GM12892 (cell line): ENCODE measurements around the gene RBCK1.
"Not testable (repeated sequence)": the region's sequence is repeated elsewhere in the genome, so short reads cannot be mapped to it uniquely, and the experiment has no call there.

Experiments used
- DNase-seq: peaks from one replicate; pipeline ENCODE4 v3.0.0; 2011; ENCODE audit not compliant: insufficient read length
- FAIRE-seq: peaks from 2 replicates; lab custom pipeline; 2011; peaks lifted over from hg19 to GRCh38; lab: Jason Lieb, UNC
- POLR2A ChIP-seq: IDR thresholded peaks from 2 replicates; pipeline ENCODE4 v1.6.1; 2011; ENCODE audit warnings: low read depth, low read length, control low read depth
- POLR2AphosphoS5 ChIP-seq: IDR thresholded peaks from 2 replicates; pipeline ENCODE4 v1.6.1; 2011; ENCODE audit warnings: low read depth, low read length, control low read depth
- TAF1 ChIP-seq: IDR thresholded peaks from 2 replicates; pipeline ENCODE4 v1.6.1; 2011; ENCODE audit warnings: low read depth, mild to moderate bottlenecking, control low read depth, low read length, borderline replicate concordance

Gene RBCK1

DNA sequence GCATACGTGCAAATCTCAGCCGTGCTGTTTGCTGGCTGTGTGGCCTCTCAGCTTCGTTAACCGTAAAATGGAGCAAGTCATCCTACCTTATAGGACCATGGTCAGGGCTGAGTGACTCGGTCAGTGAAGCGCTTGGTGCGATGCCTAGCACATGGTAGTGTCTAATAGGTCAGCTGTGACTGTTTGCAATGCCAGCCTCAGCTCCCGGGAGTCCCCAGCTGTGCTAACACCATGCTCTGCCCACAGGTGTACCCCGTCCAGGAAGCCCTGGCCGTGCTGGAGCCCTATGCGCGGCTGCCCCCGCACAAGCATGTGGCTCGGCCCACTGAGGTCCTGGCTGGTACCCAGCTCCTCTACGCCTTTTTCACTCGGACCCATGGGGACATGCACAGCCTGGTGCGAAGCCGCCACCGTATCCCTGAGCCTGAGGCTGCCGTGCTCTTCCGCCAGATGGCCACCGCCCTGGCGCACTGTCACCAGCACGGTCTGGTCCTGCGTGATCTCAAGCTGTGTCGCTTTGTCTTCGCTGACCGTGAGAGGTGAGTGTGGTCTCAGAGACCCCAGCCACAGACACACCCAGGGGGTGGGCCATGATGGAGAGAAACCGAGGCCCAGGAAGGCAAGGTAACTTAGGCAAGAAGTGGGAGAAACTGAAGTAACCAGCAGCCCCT is 16.9 kb upstream of the RBCK1 start:
- no peak for FAIRE-seq

DNA sequence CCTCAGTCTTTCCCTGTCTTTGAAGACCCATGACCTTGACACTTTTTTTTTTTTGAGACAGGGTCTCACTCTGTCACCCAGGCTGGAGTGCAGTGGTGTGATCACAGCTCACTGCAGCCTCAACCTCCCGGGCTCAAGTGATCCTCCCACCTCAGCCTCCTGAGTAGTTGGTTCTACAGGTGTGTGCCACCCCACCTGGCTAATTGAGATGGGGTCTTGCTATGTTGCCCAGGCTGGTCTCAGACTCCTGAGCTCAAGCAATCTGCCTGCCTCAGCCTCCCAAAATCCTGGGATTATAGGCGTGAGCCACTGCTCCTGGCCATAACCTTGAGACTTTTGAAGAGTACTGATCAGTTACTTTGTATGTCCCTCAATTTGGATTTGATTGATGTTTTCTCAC is 14.8 kb upstream of the RBCK1 start:
- not testable (repeated sequence) for DNase-seq, FAIRE-seq

More for the DNA sequence above, 16.9 kb upstream of the RBCK1 start:
- no peak for DNase-seq
- no peak for TF ChIP-seq POLR2A
- TF ChIP-seq TAF1 = no peak
- no peak for TF ChIP-seq POLR2AphosphoS5

DNA sequence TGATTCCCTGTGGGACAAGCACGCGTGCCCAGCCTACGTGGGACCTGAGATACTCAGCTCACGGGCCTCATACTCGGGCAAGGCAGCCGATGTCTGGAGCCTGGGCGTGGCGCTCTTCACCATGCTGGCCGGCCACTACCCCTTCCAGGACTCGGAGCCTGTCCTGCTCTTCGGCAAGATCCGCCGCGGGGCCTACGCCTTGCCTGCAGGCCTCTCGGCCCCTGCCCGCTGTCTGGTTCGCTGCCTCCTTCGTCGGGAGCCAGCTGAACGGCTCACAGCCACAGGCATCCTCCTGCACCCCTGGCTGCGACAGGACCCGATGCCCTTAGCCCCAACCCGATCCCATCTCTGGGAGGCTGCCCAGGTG is 11.9 kb upstream of the RBCK1 start:
- TF ChIP-seq POLR2A (no peak), TAF1 (no peak), POLR2AphosphoS5 (no peak)
- DNase-seq (no peak), FAIRE-seq (no peak)

DNA sequence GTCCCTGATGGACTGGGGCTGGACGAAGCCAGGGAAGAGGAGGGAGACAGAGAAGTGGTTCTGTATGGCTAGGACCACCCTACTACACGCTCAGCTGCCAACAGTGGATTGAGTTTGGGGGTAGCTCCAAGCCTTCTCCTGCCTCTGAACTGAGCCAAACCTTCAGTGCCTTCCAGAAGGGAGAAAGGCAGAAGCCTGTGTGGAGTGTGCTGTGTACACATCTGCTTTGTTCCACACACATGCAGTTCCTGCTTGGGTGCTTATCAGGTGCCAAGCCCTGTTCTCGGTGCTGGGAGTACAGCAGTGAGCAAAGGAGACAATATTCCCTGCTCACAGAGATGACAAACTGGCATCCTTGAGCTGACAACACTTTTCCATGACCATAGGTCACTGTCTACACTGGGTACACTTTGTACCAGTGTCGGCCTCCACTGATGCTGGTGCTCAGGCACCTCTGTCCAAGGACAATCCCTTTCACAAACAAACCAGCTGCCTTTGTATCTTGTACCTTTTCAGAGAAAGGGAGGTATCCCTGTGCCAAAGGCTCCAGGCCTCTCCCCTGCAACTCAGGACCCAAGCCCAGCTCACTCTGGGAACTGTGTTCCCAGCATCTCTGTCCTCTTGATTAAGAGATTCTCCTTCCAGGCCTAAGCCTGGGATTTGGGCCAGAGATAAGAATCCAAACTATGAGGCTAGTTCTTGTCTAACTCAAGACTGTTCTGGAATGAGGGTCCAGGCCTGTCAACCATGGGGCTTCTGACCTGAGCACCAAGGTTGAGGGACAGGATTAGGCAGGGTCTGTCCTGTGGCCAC is 11.3 kb upstream of the RBCK1 start:
- DNase-seq (no peak), FAIRE-seq (no peak)
- TF ChIP-seq TAF1 (no peak), POLR2A (no peak), POLR2AphosphoS5 (no peak)

DNA sequence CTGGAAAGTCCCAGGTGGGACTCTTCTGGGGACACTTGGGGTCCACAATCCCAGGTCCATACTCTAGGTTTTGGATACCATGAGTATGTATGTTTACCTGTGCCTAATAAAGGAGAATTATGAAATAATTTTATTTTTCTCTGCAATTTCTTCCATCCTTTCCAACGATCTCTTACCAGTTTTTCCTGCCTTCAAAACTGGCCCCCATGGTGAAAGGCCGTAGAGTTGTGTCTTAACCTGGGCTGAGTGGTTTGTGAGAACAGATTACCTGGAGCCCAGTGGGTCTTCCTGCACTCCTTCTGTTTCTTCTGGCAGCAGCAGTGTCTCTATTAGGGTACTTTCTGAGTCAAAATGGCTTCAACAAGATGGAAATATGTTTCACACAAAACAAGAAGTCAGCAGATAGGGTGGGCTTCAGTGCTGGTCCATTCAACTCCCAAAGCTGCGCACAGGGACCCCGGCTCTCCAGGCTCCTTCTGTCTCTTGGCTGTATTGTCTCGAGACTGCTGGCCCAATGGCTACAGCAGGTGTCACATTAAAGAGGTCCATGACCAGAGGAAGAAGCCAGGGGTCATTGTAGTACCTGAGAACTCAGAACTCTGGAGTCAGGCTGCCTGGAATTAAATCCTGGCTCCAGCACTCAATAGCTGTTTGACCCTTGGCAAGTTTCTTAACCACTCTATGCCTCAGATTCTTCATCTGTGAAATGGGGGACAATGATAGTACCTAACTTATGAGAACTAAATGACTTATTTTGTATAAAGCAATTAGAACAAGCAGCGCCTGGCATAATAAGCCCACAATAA is 10.5 kb upstream of the RBCK1 start:
- no peak for DNase-seq
- no peak for FAIRE-seq
- TF ChIP-seq POLR2A = no peak
- TF ChIP-seq TAF1 = no peak
- TF ChIP-seq POLR2AphosphoS5 = no peak

DNA sequence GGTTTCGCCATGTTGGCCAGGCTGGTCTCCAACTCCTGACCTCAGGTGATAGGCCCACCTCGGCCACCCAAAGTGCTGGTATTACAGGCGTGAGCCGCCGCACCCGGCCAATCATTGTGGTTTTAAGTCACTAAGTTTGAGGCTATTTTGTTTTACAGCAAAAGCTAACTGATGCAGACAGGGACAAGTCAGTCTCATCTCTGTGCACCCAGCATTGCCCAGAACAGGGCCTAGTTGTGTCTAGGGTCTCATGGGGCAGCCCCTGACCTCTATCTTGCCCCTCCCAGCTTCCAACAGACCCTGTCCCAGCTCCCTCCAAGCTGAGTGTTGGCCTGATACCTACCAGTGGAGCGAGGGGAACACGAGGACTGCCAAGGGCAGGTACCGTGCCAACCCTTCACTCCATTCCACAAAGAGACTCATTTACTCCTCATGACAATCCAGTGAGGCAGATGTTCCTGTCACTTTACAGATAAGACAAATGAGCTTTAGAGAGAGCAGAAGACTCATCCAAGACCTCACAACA is 8.9 kb upstream of the RBCK1 start:
- DNase-seq (no peak), FAIRE-seq (no peak)
- no peak for TF ChIP-seq POLR2AphosphoS5
- no peak for TF ChIP-seq POLR2A
- TF ChIP-seq TAF1 = no peak

DNA sequence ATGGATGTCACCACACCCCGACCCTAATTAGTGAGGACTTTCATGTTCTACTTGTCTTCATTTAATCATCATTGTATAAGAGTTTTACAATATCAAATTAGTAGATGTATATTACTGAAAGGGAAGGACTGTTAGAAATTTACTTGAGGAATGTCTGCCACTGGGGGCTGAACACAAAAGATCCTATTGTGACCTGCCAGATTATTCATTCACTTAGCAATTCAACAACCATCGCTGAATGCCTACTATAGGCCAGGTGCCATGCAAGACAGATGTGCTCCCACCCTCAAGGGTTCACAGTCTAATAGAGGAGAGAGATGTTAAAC is 8.0 kb upstream of the RBCK1 start:
- TF ChIP-seq POLR2AphosphoS5 = no peak
- TF ChIP-seq POLR2A = no peak
- TF ChIP-seq TAF1 = no peak
- no peak for DNase-seq
- FAIRE-seq = no peak

DNA sequence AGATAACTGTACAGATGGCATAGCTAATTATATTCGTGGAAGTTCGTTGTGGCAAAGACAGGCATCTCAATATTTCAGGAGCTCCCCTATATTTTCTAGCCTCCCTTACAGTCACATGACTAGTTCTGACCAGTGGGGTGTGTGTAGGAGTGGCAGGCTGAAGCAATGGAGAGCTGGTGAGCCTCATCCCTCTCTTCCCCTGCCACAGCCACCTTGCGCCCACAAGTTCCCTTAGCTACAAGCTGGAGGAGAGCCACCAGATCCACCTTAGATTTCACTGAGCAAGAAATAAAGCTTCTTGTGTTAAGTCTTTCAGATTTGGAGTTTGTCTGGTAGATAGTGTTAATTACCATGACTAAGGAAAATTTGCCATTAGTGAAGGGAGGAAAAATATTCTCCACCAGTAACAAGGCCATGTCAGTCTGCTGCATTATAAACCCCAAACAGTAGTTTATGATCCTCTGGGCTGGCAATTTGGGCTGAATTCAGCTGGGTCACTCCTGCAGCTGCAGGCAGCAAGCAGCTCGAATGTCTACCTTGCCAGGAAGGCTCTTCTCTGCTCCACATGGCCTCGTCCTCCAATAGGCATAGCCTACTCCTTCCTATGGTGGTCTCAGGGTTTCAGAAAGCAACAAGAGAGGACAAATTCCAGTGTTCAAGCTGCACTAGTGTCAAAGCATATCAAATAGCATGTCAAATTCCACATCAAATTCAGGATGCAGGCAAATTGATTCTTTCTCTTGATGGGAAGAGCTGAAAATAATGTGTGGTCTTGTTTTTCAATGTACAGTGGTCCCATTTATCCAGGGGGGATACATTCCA is 7.4 kb upstream of the RBCK1 start:
- peak; percentile 74 for FAIRE-seq
- no peak for DNase-seq
- TF ChIP-seq POLR2AphosphoS5 = no peak

DNA sequence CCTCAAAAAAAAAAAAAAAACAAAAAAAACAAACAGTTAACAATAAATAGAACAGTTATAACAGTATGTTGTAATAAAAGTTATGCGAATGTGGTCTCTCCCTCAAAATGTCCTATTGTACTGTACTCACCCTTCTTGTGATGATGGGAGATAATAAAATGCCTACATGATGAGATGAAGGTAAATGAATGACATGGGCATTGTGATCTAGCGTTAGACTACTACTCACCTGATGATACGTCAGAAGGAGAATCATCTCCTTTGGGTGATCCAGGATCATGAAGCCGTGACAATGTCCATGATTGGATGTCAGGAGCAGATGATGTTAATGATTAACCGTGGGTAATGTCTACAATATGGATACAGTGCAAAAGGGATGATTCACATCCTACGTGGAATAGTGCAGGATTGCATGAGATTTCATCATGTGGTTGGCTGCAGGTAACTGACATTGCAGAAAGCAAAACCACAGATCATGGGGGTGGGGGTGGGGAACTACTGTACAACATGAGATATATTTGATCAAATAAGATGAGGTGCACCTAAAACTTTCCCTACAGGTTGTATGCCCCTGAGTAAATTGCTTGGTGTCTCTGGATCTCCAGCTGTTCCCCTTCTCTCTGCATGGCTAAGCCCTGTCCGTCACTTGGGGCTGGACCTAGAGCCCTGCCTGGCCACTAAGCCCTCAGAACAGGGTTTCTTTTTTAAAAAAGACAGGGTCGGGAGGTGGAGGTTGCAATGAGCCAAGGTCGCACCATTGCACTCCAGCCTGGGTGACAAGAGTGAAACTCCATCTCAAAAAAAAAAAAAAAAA is 6.2 kb upstream of the RBCK1 start:
- FAIRE-seq (no peak), DNase-seq (no peak)
- TF ChIP-seq POLR2AphosphoS5 (no peak), POLR2A (no peak), TAF1 (no peak)

DNA sequence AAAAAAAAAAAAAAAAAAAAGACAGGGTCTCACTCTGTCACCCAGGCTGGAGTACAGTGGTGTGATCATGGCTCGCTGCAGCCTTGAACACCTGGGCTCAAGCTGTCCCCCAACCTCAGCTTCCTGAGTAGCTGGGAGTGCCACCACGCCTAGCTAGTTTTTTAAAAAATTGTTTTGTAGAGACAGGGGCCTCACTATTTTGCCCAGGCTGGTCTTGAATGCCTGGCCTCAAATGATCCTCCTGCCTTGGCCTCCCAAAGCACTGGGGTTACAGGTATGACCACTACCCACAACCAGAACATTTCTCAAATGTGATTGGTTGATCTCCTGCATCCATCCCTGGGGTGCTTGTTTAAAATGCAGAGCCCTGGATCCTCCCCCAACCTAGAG is 5.6 kb upstream of the RBCK1 start:
- no peak for DNase-seq

More for the DNA sequence above, 5.6 kb upstream of the RBCK1 start:
- TF ChIP-seq POLR2A (no peak), POLR2AphosphoS5 (no peak), TAF1 (no peak)
- no peak for FAIRE-seq
